ENCODE measurements around the gene CXCL11. TPM values are rescaled to one million over a fixed set of nuclear protein-coding genes. Genes with fewer than 3 reads are reported as not detected.

The CXCL11 gene
- total and polyA plus RNA-seq, 9 donors: 0.18 to 1.1 (median 0.57) TPM; not detected in 6

GRCh38 chr4:76066546-76066945 is 30.7 kb upstream of the CXCL11 start:
- Histone ChIP-seq H3K4me1 (ENCODE audit: insufficient read depth) (no peaks in the 10 kb centered on the region), H3K4me3 (no peak overlapping the region), H3K27ac (no peak overlapping the region), H3K36me3 (no peaks in the 10 kb centered on the region), H3K27me3 (no peaks in the 10 kb centered on the region), H3K9me3 (no peaks in the 10 kb centered on the region)
- 52 to 75% (median 71%) methylated on average over 2 to 3 of the region's 3 CpGs for WGBS, 3 donors
- DNase-seq: no peak
- intact Hi-C loops (cut with DNase I): loop anchor here in 2 of 4 donors (5.0 to 10.0 kb wide), 2 partner anchors 72 to 74 kb away; partner anchors contain the start of gene SDAD1 (in 2 of the 2)
- TF ChIP-seq EP300 (IDR thresholded peaks at IDR 0.05) (no peak), POLR2A (IDR thresholded peaks at IDR 0.05) (no peak), CTCF (IDR thresholded peaks at IDR 0.05) (no peak)

DNA sequence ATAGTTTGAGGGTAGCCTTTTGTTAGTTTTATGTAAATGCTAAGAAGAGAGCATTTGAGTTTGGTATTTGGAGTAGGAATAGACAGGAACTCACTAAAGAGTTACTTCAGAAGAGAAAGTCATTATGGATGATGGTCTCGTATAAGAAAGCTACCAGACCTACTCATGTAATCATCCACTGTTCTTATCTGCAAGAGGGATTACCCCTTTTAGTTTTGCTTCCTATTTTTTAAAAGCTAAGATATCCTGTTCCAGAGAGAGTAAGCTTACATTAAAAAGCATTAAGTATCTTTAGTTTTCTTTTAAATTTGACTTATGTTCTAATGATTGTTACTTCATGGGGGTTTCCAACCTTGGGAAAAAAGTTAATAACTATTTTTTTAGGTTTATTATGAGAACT is 26.1 kb upstream of the CXCL11 start:
- Histone ChIP-seq H3K27me3 (no peaks in the 10 kb centered on the region), H3K27ac (no peak overlapping the region), H3K9me3 (no peaks in the 10 kb centered on the region), H3K4me3 (no peak overlapping the region), H3K4me1 (ENCODE audit: insufficient read depth) (no peaks in the 10 kb centered on the region), H3K36me3 (no peaks in the 10 kb centered on the region)
- TF ChIP-seq EP300 (IDR thresholded peaks at IDR 0.05) (no peak), POLR2A (IDR thresholded peaks at IDR 0.05) (no peak), CTCF (IDR thresholded peaks at IDR 0.05) (no peak)
- intact Hi-C loops (cut with DNase I): loop anchor here in 1 of 4 donors (10.0 kb wide), 1 partner anchor 67 kb away; the partner anchor contains the start of gene SDAD1
- no peak for DNase-seq
- 36 to 46% (median 38%) methylated on average over 1 of the region's 1 CpG for WGBS, 3 donors

DNA sequence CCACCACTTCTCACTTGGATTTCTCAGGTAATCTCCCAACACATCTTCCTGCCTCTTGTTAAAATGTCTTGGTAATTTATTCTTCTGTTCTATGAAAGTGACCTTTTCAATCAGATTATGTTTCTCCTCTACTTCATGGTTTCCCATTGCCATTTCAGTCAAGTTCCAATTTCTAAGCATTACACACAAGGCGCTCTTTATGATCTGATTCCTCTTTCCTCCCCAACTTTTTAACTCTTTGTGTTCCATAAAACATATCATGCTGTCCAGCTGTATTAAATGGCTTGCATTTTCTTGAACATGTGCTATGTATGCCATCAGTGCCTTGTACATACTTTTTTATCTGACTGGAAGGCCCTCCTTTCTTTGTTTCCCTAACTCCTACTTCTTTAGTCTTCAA is 25.6 kb upstream of the CXCL11 start:
- Histone ChIP-seq H3K4me3 (no peak overlapping the region), H3K27ac (no peak overlapping the region), H3K4me1 (ENCODE audit: insufficient read depth) (no peaks in the 10 kb centered on the region), H3K27me3 (no peaks in the 10 kb centered on the region), H3K9me3 (no peaks in the 10 kb centered on the region), H3K36me3 (no peaks in the 10 kb centered on the region)
- DNase-seq: no peak
- no peak for TF ChIP-seq POLR2A (IDR thresholded peaks at IDR 0.05)
- TF ChIP-seq EP300 (IDR thresholded peaks at IDR 0.05): no peak
- TF ChIP-seq CTCF (IDR thresholded peaks at IDR 0.05): no peak
- WGBS, 3 donors: 36 to 50% (median 40%) methylated on average over 1 of the region's 1 CpG
- intact Hi-C loops (cut with DNase I): loop anchor here in 1 of 4 donors (10.0 kb wide), 1 partner anchor 67 kb away; the partner anchor contains the start of gene SDAD1

GRCh38 chr4:76060506-76060905 is 24.6 kb upstream of the CXCL11 start:
- H3K4me3 ChIP-seq: no peak overlapping the region
- no peaks in the 10 kb centered on the region for H3K36me3 ChIP-seq
- TF ChIP-seq POLR2A (IDR thresholded peaks at IDR 0.05): no peak
- no peak for TF ChIP-seq EP300 (IDR thresholded peaks at IDR 0.05)
- TF ChIP-seq CTCF (IDR thresholded peaks at IDR 0.05): no peak
- no peaks in the 10 kb centered on the region for H3K27me3 ChIP-seq
- H3K4me1 ChIP-seq (ENCODE audit: insufficient read depth): no peaks in the 10 kb centered on the region
- no peaks in the 10 kb centered on the region for H3K9me3 ChIP-seq
- intact Hi-C loops (cut with DNase I): loop anchor here in 1 of 4 donors (10.0 kb wide), 1 partner anchor 66 kb away; the partner anchor contains the start of gene SDAD1
- no peak overlapping the region for H3K27ac ChIP-seq
- no peak for DNase-seq
